Stimulated activated CD4-positive, alpha-beta T cell treated with anti-CD3 and anti-CD28 coated beads, Interleukin-15, amount 100 ng/mL, for 24 hours (primary cell): ENCODE measurements around the gene BICD1.
"Not testable (repeated sequence)": the region's sequence is repeated elsewhere in the genome, so short reads cannot be mapped to it uniquely, and the experiment has no call there.

ENCODE experiments used
- DNase-seq: peaks from one replicate; pipeline ENCODE4 v3.0.0-alpha.2; 2020

BICD1 gene

GRCh38 chr12:32196250-32197198 lies 89.9 kb downstream of the BICD1 start:
- no peak for DNase-seq

- no peak for DNase-seq
These were observed 90.8 kb downstream of the BICD1 start for GRCh38 chr12:32197421-32197820.

- DNase-seq = peak; percentile 14
These were observed 91.9 kb downstream of the BICD1 start for GRCh38 chr12:32198555-32198954.

GRCh38 chr12:32201096-32201495 lies 94.4 kb downstream of the BICD1 start:
- no peak for DNase-seq

- no peak for DNase-seq
These were observed 95.3 kb downstream of the BICD1 start for GRCh38 chr12:32201976-32202375.

- DNase-seq = no peak
These were observed 99.1 kb downstream of the BICD1 start for GRCh38 chr12:32205731-32206130.

GRCh38 chr12:32208355-32208754 lies 101.7 kb downstream of the BICD1 start:
- DNase-seq = no peak

GRCh38 chr12:32211066-32211899 lies 104.6 kb downstream of the BICD1 start:
- DNase-seq = no peak

GRCh38 chr12:32211900-32212156 lies 105.2 kb downstream of the BICD1 start:
- DNase-seq = no peak

GRCh38 chr12:32214723-32215122 lies 108.1 kb downstream of the BICD1 start:
- DNase-seq = no peak

- DNase-seq = no peak
These were observed 111.0 kb downstream of the BICD1 start for GRCh38 chr12:32217354-32218310.

- DNase-seq = no peak
These were observed 117.3 kb downstream of the BICD1 start for GRCh38 chr12:32223941-32224340.

- DNase-seq = no peak
These were observed 120.1 kb downstream of the BICD1 start for GRCh38 chr12:32226768-32227167.

- no peak for DNase-seq
These were observed 123.4 kb downstream of the BICD1 start for GRCh38 chr12:32229971-32230612.

GRCh38 chr12:32230613-32230993 lies 124.0 kb downstream of the BICD1 start:
- DNase-seq = no peak

GRCh38 chr12:32231361-32231760 lies 124.7 kb downstream of the BICD1 start:
- not testable (repeated sequence) for DNase-seq

GRCh38 chr12:32233568-32233967 lies 126.9 kb downstream of the BICD1 start:
- no peak for DNase-seq

GRCh38 chr12:32235251-32235650 lies 128.6 kb downstream of the BICD1 start:
- no peak for DNase-seq

- DNase-seq = no peak
These were observed 133.5 kb downstream of the BICD1 start for GRCh38 chr12:32240162-32240561.

- DNase-seq = no peak
These were observed 134.2 kb downstream of the BICD1 start for GRCh38 chr12:32240831-32241230.

- DNase-seq = no peak
These were observed 136.0 kb downstream of the BICD1 start for GRCh38 chr12:32242641-32243040.

GRCh38 chr12:32248441-32249140 lies 141.9 kb downstream of the BICD1 start:
- DNase-seq = no peak
